HG02943 (cell line): ENCODE data around the gene SH3GL1.

Source experiments
- ATAC-seq: cut with Tn5 transposase; IDR thresholded peaks from one replicate; pipeline ENCODE4 v1.9.1; 2021; ENCODE audit warnings: mild to moderate bottlenecking, low read depth, moderate library complexity; ENCODE audit not compliant: unreplicated experiment

The SH3GL1 gene

GRCh38 chr19:4366666-4367335 is 33.5 kb downstream of the SH3GL1 start:
- ATAC-seq = no peak

DNA sequence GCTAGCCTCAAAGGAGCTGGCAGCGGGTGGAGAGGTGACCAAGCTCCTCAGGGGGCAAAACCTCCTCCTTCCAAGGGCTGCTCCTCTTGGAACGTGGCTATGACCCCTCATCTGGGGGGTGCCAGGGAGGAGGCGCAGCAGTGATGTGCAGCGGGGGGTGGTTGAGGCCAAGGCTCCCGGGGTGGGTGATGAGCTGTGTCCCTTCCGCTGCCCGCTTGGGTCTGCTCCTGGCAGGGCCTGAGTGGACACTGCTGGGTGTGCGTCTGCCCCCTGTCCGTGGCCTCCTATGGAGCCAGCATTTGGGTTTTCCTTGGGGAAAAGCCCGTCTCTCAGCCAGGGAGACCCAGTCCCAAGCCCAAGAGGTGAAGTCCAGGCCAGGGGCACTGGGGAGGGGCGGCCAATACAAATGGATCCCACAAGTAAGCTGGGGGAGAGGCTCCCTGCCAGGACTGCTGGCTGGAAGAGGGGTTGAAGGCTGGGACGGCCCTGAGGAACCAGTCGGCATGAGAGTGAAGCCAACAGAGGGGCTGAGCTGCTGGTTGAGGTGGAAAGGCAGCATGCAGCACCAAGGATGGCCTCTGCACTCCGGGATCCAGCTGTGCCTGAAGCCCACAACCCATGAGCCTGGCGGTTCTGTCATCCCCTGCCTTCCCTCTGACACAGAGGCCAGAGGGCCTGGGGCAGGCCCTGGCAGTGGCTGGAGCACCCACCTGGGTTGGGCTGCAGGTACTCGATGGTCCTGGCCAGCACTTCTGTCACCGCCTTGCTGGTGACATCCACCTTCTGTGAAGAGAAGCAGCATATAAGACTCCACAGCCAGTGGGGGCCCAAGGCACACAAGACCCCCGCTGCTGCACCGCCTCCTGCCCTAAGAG is 34.3 kb downstream of the SH3GL1 start:
- no peak for ATAC-seq

GRCh38 chr19:4365341-4365740 is 35.0 kb downstream of the SH3GL1 start:
- ATAC-seq = no peak

GRCh38 chr19:4363571-4364304 is 36.6 kb downstream of the SH3GL1 start:
- ATAC-seq = no peak

- no peak for ATAC-seq
These were observed 37.4 kb downstream of the SH3GL1 start for GRCh38 chr19:4362831-4363545.

DNA sequence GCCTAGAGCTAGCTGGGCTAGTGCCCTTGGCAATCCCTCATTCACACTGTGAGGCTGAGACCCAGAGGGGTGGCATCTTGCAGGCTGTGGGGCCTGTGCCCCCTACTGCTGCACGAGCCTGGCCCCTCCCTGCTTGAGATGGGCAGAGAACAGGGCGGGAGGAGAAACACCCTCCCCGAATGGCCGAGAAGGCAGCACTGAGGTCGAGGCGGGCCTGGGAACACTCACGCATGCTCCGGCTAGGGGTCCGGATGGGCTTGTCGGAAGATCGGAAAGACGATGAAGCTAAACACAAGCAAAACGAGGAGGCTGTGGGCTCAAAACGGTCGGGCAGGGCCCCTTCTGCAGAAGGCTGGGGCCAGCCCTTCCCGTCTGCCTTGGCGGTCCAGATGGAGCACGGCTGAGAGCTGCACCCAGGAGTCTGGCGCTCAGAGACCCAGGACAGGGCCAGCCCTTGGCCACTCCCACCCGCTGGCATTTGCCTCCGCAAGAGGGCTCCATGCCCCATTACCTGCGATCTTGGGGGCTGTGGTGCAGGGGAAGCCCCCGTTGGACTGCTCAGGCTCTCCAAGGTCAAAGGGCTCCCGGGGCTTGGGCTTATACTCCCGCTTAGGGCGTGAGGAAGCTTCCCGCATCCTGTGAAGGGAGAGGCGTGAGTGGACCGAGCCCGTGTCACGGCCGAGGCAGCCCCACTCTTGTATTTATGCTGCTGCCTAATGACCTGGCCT is 38.1 kb downstream of the SH3GL1 start:
- ATAC-seq = no peak

- no peak for ATAC-seq
These were observed 38.9 kb downstream of the SH3GL1 start for GRCh38 chr19:4361152-4362046.

GRCh38 chr19:4360641-4361151 is 39.7 kb downstream of the SH3GL1 start:
- no peak for ATAC-seq

DNA sequence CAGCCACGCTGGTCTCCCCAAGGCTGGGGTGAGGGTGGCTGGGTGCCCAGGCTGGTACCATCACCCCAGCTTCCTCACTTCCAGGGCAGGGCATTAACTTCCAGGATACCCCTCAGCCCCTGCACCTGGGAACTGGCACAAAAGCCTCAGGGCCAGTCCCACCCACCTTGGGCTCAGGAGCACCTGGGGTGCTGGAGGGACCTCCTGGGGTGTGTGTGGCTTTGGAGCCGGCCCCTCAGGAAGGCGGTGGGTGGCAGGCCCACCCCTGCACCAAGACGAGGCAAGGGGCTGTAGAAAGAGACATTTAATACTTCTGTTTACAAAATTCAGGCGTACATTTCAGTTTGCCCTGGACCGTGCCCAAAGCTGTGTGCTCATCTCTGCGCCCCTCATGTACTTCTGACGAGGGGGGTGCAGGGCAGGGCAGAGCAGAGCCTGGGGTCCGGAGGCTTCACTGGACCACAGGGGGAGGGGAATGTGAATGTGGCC is 40.2 kb downstream of the SH3GL1 start:
- no peak for ATAC-seq

- no peak for ATAC-seq
These were observed 40.7 kb downstream of the SH3GL1 start for GRCh38 chr19:4359627-4360000.

GRCh38 chr19:4358709-4359626 is 41.4 kb downstream of the SH3GL1 start:
- no peak for ATAC-seq

DNA sequence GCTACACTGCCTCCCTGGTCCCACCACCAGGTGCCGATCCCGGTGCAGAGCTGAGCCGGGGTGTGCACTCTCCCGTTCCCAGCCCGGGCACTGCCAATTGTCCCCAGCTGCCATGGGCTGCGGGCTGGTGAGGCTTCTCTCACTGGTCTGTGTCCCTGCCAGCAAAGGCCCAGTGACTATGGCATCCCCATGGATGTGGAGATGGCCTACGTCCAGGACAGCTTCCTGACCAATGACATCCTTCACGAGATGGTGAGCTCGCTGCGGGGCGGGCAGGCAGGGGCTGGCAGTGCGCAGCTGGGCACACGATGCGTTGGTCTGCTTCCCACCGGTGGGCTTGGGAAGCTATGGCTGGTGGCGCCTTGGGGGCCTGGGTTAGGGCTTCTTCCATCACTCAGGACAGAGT is 42.4 kb downstream of the SH3GL1 start:
- ATAC-seq = no peak

- ATAC-seq = no peak
These were observed 43.1 kb downstream of the SH3GL1 start for GRCh38 chr19:4357095-4357797.

DNA sequence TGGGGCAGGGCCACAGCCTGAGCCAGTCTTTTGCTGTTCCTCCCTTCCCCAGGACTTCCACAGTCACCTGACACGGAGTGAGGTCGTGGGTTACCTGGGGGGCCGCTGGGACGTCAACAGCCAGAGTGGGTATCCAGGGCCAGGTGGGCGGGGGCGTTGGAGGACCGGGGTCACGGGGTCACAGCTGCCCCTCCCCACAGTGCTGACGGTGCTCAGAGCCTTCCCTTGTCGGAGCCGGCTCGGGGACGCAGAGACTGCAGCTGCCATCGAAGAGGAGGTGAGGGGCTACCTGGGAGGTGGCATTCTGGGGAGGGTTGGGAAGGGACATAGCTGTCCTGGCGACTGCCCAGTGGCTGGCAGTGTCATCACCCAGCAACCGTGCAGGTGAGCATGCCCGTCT is 45.5 kb downstream of the SH3GL1 start:
- no peak for ATAC-seq

- no peak for ATAC-seq
These were observed 46.1 kb downstream of the SH3GL1 start for GRCh38 chr19:4354282-4354681.

GRCh38 chr19:4352701-4353121 is 47.6 kb downstream of the SH3GL1 start:
- no peak for ATAC-seq

DNA sequence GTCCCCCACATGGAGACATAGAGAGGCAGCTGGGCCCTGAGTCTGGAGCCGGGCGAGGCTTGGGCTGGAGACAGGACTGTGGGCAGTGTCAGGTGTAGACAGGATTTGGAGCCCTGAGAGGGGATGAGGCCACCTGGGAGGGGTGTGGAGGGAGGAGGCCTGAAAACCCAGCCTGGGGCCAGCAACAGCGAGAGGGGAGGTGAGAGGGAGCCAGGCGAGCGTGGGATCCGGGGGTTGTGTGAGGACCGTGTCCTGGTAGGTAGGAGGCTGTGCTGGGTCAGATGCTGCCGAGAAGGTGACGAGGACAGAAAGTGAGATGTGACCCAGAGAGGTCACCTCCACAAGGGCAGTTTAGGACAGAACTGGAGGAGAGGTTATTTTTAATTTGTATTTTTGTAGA is 49.6 kb downstream of the SH3GL1 start:
- ATAC-seq = no peak
